Measurements from ENCODE around the gene NIP7.

NIP7 gene

DNA sequence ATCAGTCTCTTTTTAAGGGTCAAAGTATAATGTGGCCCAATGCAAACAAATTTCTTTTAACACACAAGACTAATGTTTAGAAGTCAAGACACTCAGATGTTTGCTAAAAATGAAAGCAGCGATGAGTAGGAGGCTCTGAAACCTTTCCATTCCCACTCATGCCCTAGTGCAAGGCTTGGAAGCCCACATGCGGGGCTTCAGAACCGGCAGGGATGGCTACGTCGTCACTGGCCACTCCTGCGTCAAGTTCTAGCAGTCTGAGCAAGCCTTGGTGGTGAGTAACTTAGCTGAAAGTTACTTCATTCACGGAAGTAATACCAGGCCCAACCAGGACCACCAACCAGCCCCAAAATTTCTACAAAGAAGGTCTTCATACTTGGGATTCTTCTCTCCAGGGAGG is 26.9 kb downstream of the NIP7 start:
- Histone ChIP-seq H3K36me3 (ENCODE audit: control insufficient read depth, low read length) (peaks cover 91% of the 10 kb centered on the region), H3K27me3 (ENCODE audit: control insufficient read depth, low read length) (no peaks in the 10 kb centered on the region), H4K20me1 (ENCODE audit: control insufficient read depth, insufficient read depth, low read depth, low read length) (no peaks in the 10 kb centered on the region), H3K79me2 (ENCODE audit: control insufficient read depth, low read length) (peaks cover 50% of the 10 kb centered on the region), H3K27ac (ENCODE audit: low read depth, low read length) (no peak overlapping the region), H3K9me3 (ENCODE audit: control insufficient read depth, insufficient read depth, low read length) (no peaks in the 10 kb centered on the region), H3K4me2 (ENCODE audit: low read length) (no peak overlapping the region), H3F3A (ENCODE audit: control insufficient read depth, insufficient read depth) (peaks cover 18% of the 10 kb centered on the region), H3K9me2 (replicated peaks; ENCODE audit: control insufficient read depth, low read length) (no peaks in the 10 kb centered on the region), H3K4me1 (ENCODE audit: control insufficient read depth, low read length) (peaks cover 57% of the 10 kb centered on the region), H3K4me3 (ENCODE audit: low read length) (no peak overlapping the region)
- TF ChIP-seq CTCF (IDR thresholded peaks at IDR 0.05; ENCODE audit: low read depth, low read length, poor library complexity, severe bottlenecking) (no peak), EZH2phosphoT487 (IDR thresholded peaks at IDR 0.05; ENCODE audit: borderline replicate concordance, low read length) (no peak)

GRCh38 chr16:69367980-69368379 is 28.4 kb downstream of the NIP7 start:
- H3K4me2 ChIP-seq (ENCODE audit: low read length), result no peak overlapping the region
- no peak for TF ChIP-seq CTCF (IDR thresholded peaks at IDR 0.05; ENCODE audit: low read depth, low read length, poor library complexity, severe bottlenecking)
- no peak for TF ChIP-seq EZH2phosphoT487 (IDR thresholded peaks at IDR 0.05; ENCODE audit: borderline replicate concordance, low read length)
- H3K9me2 ChIP-seq (replicated peaks; ENCODE audit: control insufficient read depth, low read length), result no peaks in the 10 kb centered on the region
- H3K79me2 ChIP-seq (ENCODE audit: control insufficient read depth, low read length), result peaks cover 51% of the 10 kb centered on the region
- no peaks in the 10 kb centered on the region for H3K9me3 ChIP-seq (ENCODE audit: control insufficient read depth, insufficient read depth, low read length)
- H3K36me3 ChIP-seq (ENCODE audit: control insufficient read depth, low read length), result peaks cover 93% of the 10 kb centered on the region
- no peaks in the 10 kb centered on the region for H4K20me1 ChIP-seq (ENCODE audit: control insufficient read depth, insufficient read depth, low read depth, low read length)
- no peaks in the 10 kb centered on the region for H3K27me3 ChIP-seq (ENCODE audit: control insufficient read depth, low read length)
- H3K4me1 ChIP-seq (ENCODE audit: control insufficient read depth, low read length), result peaks cover 57% of the 10 kb centered on the region
- H3K4me3 ChIP-seq (ENCODE audit: low read length), result no peak overlapping the region
- peaks cover 22% of the 10 kb centered on the region for H3F3A ChIP-seq (ENCODE audit: control insufficient read depth, insufficient read depth)
- no peak overlapping the region for H3K27ac ChIP-seq (ENCODE audit: low read depth, low read length)

DNA sequence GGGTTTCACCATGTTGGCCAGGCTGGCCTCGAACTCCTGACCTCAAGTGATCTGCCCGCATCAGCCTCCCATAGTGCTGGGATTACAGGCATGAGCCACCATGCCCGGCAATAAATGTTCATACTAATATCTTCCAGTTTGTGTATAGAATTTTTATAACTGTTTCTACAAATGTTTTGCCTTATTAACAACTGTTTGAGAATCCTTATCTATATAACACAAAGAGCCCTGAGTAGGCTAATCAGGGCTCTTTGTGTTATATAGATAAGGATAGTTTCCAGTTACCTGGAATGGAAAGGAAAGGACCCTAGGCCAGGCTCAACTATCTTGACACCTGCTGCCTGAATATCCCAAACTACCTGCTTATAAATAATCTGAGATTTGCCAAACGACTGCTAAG is 29.3 kb downstream of the NIP7 start:
- H3K9me3 ChIP-seq (ENCODE audit: control insufficient read depth, insufficient read depth, low read length), result no peaks in the 10 kb centered on the region
- peaks cover 24% of the 10 kb centered on the region for H3F3A ChIP-seq (ENCODE audit: control insufficient read depth, insufficient read depth)
- peaks cover 57% of the 10 kb centered on the region for H3K4me1 ChIP-seq (ENCODE audit: control insufficient read depth, low read length)
- peaks cover 60% of the 10 kb centered on the region for H3K79me2 ChIP-seq (ENCODE audit: control insufficient read depth, low read length)
- H3K27me3 ChIP-seq (ENCODE audit: control insufficient read depth, low read length), result no peaks in the 10 kb centered on the region
- peaks cover 91% of the 10 kb centered on the region for H3K36me3 ChIP-seq (ENCODE audit: control insufficient read depth, low read length)
- H3K4me3 ChIP-seq (ENCODE audit: low read length), result no peak overlapping the region
- TF ChIP-seq CTCF (IDR thresholded peaks at IDR 0.05; ENCODE audit: low read depth, low read length, poor library complexity, severe bottlenecking), result no peak
- no peak for TF ChIP-seq EZH2phosphoT487 (IDR thresholded peaks at IDR 0.05; ENCODE audit: borderline replicate concordance, low read length)
- H3K27ac ChIP-seq (ENCODE audit: low read depth, low read length), result no peak overlapping the region
- no peaks in the 10 kb centered on the region for H3K9me2 ChIP-seq (replicated peaks; ENCODE audit: control insufficient read depth, low read length)
- no peak overlapping the region for H3K4me2 ChIP-seq (ENCODE audit: low read length)
- H4K20me1 ChIP-seq (ENCODE audit: control insufficient read depth, insufficient read depth, low read depth, low read length), result no peaks in the 10 kb centered on the region

DNA sequence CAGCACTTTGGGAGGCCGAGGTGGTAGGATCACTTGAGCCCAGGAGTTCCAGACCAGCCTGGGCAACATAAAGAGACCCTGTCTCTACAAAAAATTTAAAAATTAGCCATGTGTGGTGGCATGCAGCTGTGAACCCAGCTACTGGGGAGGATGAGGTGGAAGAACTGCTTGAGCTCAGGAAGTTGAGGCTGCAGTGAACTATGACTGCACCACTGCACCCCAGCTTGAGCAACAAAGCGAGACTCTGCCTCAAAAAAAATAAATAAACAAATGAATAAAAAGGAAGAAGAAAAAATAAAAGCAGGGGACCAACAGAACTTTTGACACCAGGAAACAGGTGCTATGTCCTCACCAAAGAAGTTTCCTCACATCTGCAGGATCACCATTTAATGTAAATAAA is 32.0 kb downstream of the NIP7 start:
- H3K27me3 ChIP-seq (ENCODE audit: control insufficient read depth, low read length), result no peaks in the 10 kb centered on the region
- peaks cover 70% of the 10 kb centered on the region for H3K4me1 ChIP-seq (ENCODE audit: control insufficient read depth, low read length)
- H3K79me2 ChIP-seq (ENCODE audit: control insufficient read depth, low read length), result peaks cover 68% of the 10 kb centered on the region
- no peaks in the 10 kb centered on the region for H4K20me1 ChIP-seq (ENCODE audit: control insufficient read depth, insufficient read depth, low read depth, low read length)
- H3K27ac ChIP-seq (ENCODE audit: low read depth, low read length), result peak overlapping the region; percentile 96
- H3K9me3 ChIP-seq (ENCODE audit: control insufficient read depth, insufficient read depth, low read length), result no peaks in the 10 kb centered on the region
- TF ChIP-seq CTCF (IDR thresholded peaks at IDR 0.05; ENCODE audit: low read depth, low read length, poor library complexity, severe bottlenecking), result no peak
- no peak for TF ChIP-seq EZH2phosphoT487 (IDR thresholded peaks at IDR 0.05; ENCODE audit: borderline replicate concordance, low read length)
- H3K9me2 ChIP-seq (replicated peaks; ENCODE audit: control insufficient read depth, low read length), result no peaks in the 10 kb centered on the region
- peaks cover 84% of the 10 kb centered on the region for H3K36me3 ChIP-seq (ENCODE audit: control insufficient read depth, low read length)
- H3K4me3 ChIP-seq (ENCODE audit: low read length), result peak overlapping the region; percentile 54
- peaks cover 37% of the 10 kb centered on the region for H3F3A ChIP-seq (ENCODE audit: control insufficient read depth, insufficient read depth)
- peak overlapping the region; percentile 66 for H3K4me2 ChIP-seq (ENCODE audit: low read length)

Measured in DOHH2 (cell line).